DND-41 (cell line): ENCODE results near the gene JAK1.

Experiments
- ATAC-seq: fragments of 200-7000 bp; cut with Tn5 transposase; 3 replicates; pipeline ENCODE4 v1.9.1; 2021; ENCODE audit warnings: low read depth; ENCODE audit not compliant: insufficient read depth
- DNase-seq: peaks from one replicate; pipeline ENCODE4 v3.0.0-alpha.2; 2020
- H2AFZ ChIP-seq: 2 replicates; pipeline ENCODE4 v1.6.0; 2012; ENCODE audit warnings: low read depth, low read length
- H3K27ac ChIP-seq: 2 replicates; pipeline ENCODE4 v1.5.1; 2012; ENCODE audit warnings: low read length, inconsistent platforms
- H3K27me3 ChIP-seq: fragments of 200-600 bp; sonication (generic); 2 replicates; pipeline ENCODE4 v1.6.0; 2012; ENCODE audit warnings: low read length, mild to moderate bottlenecking, inconsistent platforms; ENCODE audit not compliant: insufficient read depth, poor library complexity
- H3K36me3 ChIP-seq: 2 replicates; pipeline ENCODE4 v1.5.1; 2012; ENCODE audit warnings: low read length, inconsistent platforms; ENCODE audit not compliant: insufficient read depth
- H3K4me1 ChIP-seq: 2 replicates; pipeline ENCODE4 v1.5.1; 2012; ENCODE audit warnings: mild to moderate bottlenecking, low read length; ENCODE audit not compliant: insufficient read depth
- H3K4me2 ChIP-seq: 2 replicates; pipeline ENCODE4 v1.6.0; 2012; ENCODE audit warnings: mild to moderate bottlenecking, moderate library complexity, low read length, inconsistent platforms; ENCODE audit not compliant: insufficient read depth
- H3K4me3 ChIP-seq, 2 experiments: fragments of 200-600 bp in 1 of 2; shearing (Covaris generic) in 1 of 2; 2 replicates each; pipeline ENCODE4 v1.5.1; 2012 to 2016; ENCODE audit warnings: inconsistent platforms in 2 of 2, low read length in 2 of 2, mild to moderate bottlenecking in 2 of 2, low read depth in 1 of 2, moderate library complexity in 1 of 2
- H3K79me2 ChIP-seq: 2 replicates; pipeline ENCODE4 v1.6.0; 2012; ENCODE audit warnings: low read length, inconsistent platforms; ENCODE audit not compliant: insufficient read depth
- H3K9ac ChIP-seq: 2 replicates; pipeline ENCODE4 v1.6.0; 2012; ENCODE audit warnings: low read depth, mild to moderate bottlenecking, inconsistent platforms, low read length, moderate library complexity
- H3K9me3 ChIP-seq: 2 replicates; pipeline ENCODE4 v1.5.1; 2012; ENCODE audit warnings: low read length, moderate library complexity, mild to moderate bottlenecking, inconsistent platforms; ENCODE audit not compliant: insufficient read depth, severe bottlenecking
- H4K20me1 ChIP-seq: 2 replicates; pipeline ENCODE4 v1.6.0; 2012; ENCODE audit warnings: low read length; ENCODE audit not compliant: insufficient read depth
- CTCF ChIP-seq: IDR thresholded peaks from 2 replicates; pipeline ENCODE4 v1.5.1; 2012; ENCODE audit warnings: borderline replicate concordance, low read length, moderate library complexity, mild to moderate bottlenecking; ENCODE audit not compliant: poor library complexity, severe bottlenecking; ENCODE audit errors: extremely low read depth
- EZH2 ChIP-seq: IDR thresholded peaks from 3 replicates; pipeline ENCODE4 v1.6.1; 2012; ENCODE audit warnings: borderline replicate concordance, low read depth, mild to moderate bottlenecking, moderate library complexity, low read length, inconsistent platforms; ENCODE audit not compliant: severe bottlenecking

Gene JAK1

GRCh38 chr1:64996541-64997257 lies 30.4 kb upstream of the JAK1 start:
- Histone ChIP-seq H3K27ac (no peak overlapping the region), H3K9ac (no peak overlapping the region), H3K27me3 (no peaks in the 10 kb centered on the region), H3K4me3 (no peak overlapping the region), H4K20me1 (no peaks in the 10 kb centered on the region), H3K9me3 (peaks cover 12% of the 10 kb centered on the region), H3K79me2 (no peaks in the 10 kb centered on the region), H3K36me3 (peaks cover 4% of the 10 kb centered on the region; the same call in 1 of the 2 replicates), H3K4me2 (no peak overlapping the region), H2AFZ (no peak overlapping the region), H3K4me1 (no peaks in the 10 kb centered on the region)
- ATAC-seq (no peak), DNase-seq (no peak)
- no peak for TF ChIP-seq CTCF
- TF ChIP-seq EZH2 = no peak

- DNase-seq (no peak), ATAC-seq (no peak)
- Histone ChIP-seq H3K9me3 (peaks cover 12% of the 10 kb centered on the region), H2AFZ (no peak overlapping the region), H3K36me3 (no peaks in the 10 kb centered on the region), H3K79me2 (no peaks in the 10 kb centered on the region), H3K4me1 (no peaks in the 10 kb centered on the region), H3K9ac (no peak overlapping the region), H3K27me3 (no peaks in the 10 kb centered on the region), H3K27ac (no peak overlapping the region), H4K20me1 (no peaks in the 10 kb centered on the region), H3K4me2 (no peak overlapping the region), H3K4me3 (no peak overlapping the region)
- TF ChIP-seq EZH2 = no peak
- TF ChIP-seq CTCF = no peak
Measured at GRCh38 chr1:64995316-64995715, 29.0 kb upstream of the JAK1 start.

- Histone ChIP-seq H3K4me1 (no peaks in the 10 kb centered on the region), H3K9ac (no peak overlapping the region), H3K79me2 (no peaks in the 10 kb centered on the region), H3K27ac (no peak overlapping the region), H3K36me3 (no peaks in the 10 kb centered on the region), H2AFZ (no peak overlapping the region), H3K27me3 (no peaks in the 10 kb centered on the region), H4K20me1 (no peaks in the 10 kb centered on the region), H3K9me3 (no peaks in the 10 kb centered on the region), H3K4me3 (no peak overlapping the region), H3K4me2 (no peak overlapping the region)
- no peak for DNase-seq
- TF ChIP-seq CTCF (no peak), EZH2 (no peak)
- no peak for ATAC-seq
Measured at GRCh38 chr1:64986903-64987871, 20.8 kb upstream of the JAK1 start.
